ENCODE data around the gene RRP36. TPM values are rescaled to one million over a fixed set of nuclear protein-coding genes. Genes with fewer than 3 reads are reported as not detected.
A peak's percentile ranks its signal among the peaks of the same experiment; 100 is the strongest.

RRP36 gene
- polyA plus RNA-seq (2012; ENCODE audit: insufficient read depth, insufficient read length, low read depth): 82.4 TPM

- H3K36me3 ChIP-seq: peaks cover 26% of the 10 kb centered on the region
- peak; percentile 87 for DNase-seq
These were observed at the start of gene RRP36 for GRCh38 chr6:43021270-43022047. Gene RRP36, plus strand, starts transcription at chr6:43021623. Its CDS starts 32 bp downstream, at chr6:43021655.

GRCh38 chr6:42971746-42972327 lies 49.6 kb upstream of the RRP36 start:
- Histone ChIP-seq H3K27me3 (no peaks in the 10 kb centered on the region), H3K4me3 (ENCODE audit: low read depth, low read length) (no peak overlapping the region), H3K4me1 (peaks cover 5% of the 10 kb centered on the region; the same call in 1 of the 2 replicates), H3K9me3 (no peaks in the 10 kb centered on the region), H3K36me3 (peaks cover 9% of the 10 kb centered on the region)
- no peak for TF ChIP-seq CTCF (IDR thresholded peaks at IDR 0.05; ENCODE audit: low read depth, low read length)
- DNase-seq: no peak

More at GRCh38 chr6:43021270-43022047, at the start of gene RRP36:
- no peaks in the 10 kb centered on the region for H3K27me3 ChIP-seq
- TF ChIP-seq CTCF (IDR thresholded peaks at IDR 0.05; ENCODE audit: low read depth, low read length): no peak
- H3K4me1 ChIP-seq: peaks cover 3% of the 10 kb centered on the region; the same call in 1 of the 2 replicates
- H3K9me3 ChIP-seq: no peaks in the 10 kb centered on the region
- peak within 1 kb of the TSS; percentile 99 for H3K4me3 ChIP-seq (ENCODE audit: low read depth, low read length)

- Histone ChIP-seq H3K36me3 (peaks cover 9% of the 10 kb centered on the region), H3K9me3 (no peaks in the 10 kb centered on the region), H3K4me1 (peaks cover 5% of the 10 kb centered on the region; the same call in 1 of the 2 replicates), H3K4me3 (ENCODE audit: low read depth, low read length) (no peak overlapping the region), H3K27me3 (no peaks in the 10 kb centered on the region)
- no peak for TF ChIP-seq CTCF (IDR thresholded peaks at IDR 0.05; ENCODE audit: low read depth, low read length)
- DNase-seq: no peak
These were observed 47.5 kb upstream of the RRP36 start for GRCh38 chr6:42973926-42974325.

- peaks cover 5% of the 10 kb centered on the region; the same call in 1 of the 2 replicates for H3K4me1 ChIP-seq
- H3K36me3 ChIP-seq: peaks cover under 1% of the 10 kb centered on the region; the same call in 1 of the 2 replicates
- no peaks in the 10 kb centered on the region for H3K9me3 ChIP-seq
- H3K4me3 ChIP-seq (ENCODE audit: low read depth, low read length): no peak overlapping the region
- peak; percentile 28 for DNase-seq
- H3K27me3 ChIP-seq: no peaks in the 10 kb centered on the region
- TF ChIP-seq CTCF (IDR thresholded peaks at IDR 0.05; ENCODE audit: low read depth, low read length): no peak
These were observed 46.4 kb upstream of the RRP36 start for GRCh38 chr6:42974919-42975505.

- DNase-seq: no peak
- H3K4me3 ChIP-seq (ENCODE audit: low read depth, low read length): peak overlapping the region; percentile 88
- H3K36me3 ChIP-seq: no peaks in the 10 kb centered on the region
- H3K4me1 ChIP-seq: peaks cover 5% of the 10 kb centered on the region; the same call in 1 of the 2 replicates
- no peaks in the 10 kb centered on the region for H3K27me3 ChIP-seq
- no peak for TF ChIP-seq CTCF (IDR thresholded peaks at IDR 0.05; ENCODE audit: low read depth, low read length)
- no peaks in the 10 kb centered on the region for H3K9me3 ChIP-seq
These were observed 43.0 kb upstream of the RRP36 start for GRCh38 chr6:42978487-42978838.

Measured in BE2C (cell line).